Stimulated activated CD8-positive, alpha-beta memory T cell treated with anti-CD3 and anti-CD28 coated beads, Interleukin-15, amount 100 ng/mL, for 24 hours (primary cell): Measurements from ENCODE around the gene SLC25A14.
"Not testable (repeated sequence)": the region's sequence is repeated elsewhere in the genome, so short reads cannot be mapped to it uniquely, and the experiment has no call there.

ENCODE experiments used
- DNase-seq: peaks from one replicate; pipeline ENCODE4 v3.0.0-alpha.2; 2020; ENCODE audit warnings: low read depth

SLC25A14 gene, protein sequence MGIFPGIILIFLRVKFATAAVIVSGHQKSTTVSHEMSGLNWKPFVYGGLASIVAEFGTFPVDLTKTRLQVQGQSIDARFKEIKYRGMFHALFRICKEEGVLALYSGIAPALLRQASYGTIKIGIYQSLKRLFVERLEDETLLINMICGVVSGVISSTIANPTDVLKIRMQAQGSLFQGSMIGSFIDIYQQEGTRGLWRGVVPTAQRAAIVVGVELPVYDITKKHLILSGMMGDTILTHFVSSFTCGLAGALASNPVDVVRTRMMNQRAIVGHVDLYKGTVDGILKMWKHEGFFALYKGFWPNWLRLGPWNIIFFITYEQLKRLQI

DNA sequence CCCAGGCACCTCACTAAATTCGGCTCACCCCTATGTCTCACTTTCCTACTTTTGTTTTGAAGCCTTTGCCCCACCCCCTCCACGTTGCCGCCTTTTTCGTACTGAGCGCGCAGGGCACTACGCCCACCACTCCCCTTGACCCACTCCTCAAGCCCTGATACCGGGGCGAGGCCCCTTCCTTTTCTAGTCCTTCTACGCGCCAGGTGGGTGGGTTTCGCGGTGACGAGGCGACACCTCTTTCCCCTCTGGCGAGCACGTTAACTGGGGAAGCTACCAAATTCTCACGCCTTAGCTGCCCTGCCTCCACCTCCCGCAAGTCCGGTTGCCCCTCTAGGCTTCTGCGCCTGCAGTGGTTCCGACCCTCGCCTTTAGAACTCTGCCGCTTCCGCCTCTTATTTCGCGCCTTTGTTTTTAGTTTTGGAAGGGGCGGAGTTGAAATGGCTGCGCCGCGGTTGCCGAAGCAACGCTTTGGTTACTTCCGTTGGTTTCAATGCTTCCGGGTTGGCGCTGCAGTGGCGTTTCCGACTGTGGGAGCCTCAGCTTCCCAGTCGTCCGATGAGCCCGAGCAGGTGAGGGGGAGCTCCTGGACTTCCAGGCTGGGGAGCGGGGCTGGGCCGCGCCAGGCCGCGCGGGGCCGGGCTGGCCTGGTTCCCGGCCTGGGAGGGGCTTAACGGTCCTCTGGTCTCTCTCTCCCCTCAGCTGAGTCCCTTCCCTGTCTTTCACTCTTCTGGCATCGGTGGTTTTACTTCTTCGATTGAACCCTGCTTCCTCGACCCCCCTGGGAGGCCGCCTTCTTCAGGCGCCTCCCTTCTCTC, at the start of gene SLC25A14:
SLC25A14 (plus strand) TSS at position 512 of the 815 bp plus-strand sequence. CDS start 360 bp downstream, outside the sequence.
- DNase-seq, result peak; percentile 25

DNA sequence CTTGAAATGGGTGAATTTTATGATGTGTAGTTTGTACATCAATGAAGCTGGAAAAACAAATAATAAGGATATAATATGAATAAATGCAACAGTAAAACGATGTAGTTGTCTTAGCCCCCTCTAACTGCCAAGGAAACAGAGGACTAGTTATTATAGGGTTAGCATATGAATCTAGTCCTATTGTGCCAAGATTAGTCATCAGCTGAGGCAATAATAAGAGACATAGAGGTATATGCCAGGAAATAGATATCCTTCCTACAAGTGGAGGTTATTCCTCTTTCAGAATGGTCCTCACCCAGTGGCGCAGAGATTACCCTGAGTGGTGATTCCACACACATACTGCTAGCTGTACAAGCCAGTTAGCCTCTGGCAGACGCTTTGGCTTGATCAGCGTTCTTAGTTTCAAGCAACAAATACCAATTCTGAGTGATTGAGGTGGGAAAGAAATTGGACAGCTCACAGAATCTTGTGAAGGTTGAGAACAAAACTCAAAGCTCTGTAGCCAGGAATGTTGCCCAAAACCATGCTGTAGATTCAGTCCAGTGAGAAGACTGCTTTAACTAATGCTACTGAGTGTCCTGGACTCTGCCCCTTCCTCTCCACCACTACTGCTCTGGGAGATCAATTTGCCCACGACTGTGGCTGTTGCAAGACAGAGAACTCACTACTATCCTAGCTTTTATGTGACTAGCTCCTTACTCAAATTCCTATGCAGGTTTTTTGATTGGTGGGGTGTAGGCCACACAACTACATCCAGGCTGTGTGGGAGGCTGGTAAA, 44.0 kb upstream of the SLC25A14 start:
- DNase-seq, result no peak

DNA sequence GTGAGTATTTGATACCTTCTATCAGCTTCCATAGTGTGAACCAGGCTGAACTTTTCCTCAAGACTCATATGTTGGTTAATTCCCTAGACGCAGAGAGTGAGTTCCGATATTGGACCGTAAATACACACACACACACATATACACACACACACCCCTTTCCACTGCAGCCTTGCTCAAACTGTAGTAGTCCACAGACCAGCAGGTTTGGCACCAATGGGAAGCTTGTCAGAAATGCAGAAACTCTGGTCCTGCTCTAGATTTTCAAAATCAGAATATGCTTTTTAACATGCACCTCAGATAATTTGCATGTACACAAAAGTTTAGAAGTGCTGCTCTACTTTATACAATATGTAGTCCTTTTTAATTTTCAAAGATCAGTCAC, 43.4 kb upstream of the SLC25A14 start:
- DNase-seq, result no peak

DNA sequence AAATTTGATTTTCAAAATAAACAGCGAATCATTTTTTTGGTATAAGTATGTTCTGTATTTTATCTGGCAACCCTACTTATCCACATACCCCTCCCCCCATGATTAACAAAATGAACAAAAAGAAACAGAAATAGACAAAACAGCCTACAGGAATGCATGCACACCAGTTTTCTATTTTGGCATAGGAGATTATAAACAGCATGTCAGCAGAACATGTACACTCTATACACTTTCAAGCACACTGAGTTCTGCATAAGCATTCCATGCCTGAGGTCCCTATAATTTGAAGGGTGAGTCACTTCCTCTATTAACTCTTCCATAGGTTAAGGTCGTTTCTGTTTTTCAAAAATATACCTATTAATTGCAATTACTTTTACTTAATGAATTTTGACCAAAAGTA, 43.0 kb upstream of the SLC25A14 start:
- no peak for DNase-seq

DNA sequence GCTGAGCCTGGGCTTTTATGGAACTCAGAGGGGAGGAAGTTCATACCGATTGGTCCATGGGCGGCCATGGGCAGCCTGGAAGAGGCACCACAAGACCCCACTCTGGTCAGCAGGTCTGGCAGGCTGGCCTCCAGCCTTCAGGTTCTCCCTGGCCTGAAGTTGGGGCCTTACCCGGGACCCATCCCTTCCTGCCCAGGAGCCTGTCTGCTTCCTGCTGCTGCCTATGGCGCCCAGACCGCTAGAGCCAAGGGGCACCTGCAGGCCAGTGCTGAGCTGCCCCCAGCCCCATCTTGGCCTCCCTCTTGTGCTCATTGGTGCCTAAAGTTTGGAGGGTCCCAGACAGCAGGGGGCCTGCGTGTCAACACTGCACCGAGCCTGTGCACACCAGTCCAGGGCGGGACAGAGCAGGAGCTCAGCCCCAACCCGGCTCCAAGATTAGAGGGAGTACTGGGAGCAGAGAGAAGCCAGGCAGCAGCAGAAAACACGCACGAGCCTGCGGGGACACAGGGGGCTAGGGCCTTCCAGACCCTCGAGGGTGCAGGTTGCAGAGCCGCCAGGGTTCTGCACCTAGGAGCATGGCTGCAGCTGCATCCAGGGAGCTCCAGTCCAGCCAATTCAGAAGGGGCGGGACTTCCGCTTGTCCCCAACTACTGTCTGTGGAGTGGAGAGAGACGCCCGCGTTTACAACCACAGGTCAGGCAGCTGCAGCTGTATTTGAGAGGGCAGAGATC, 40.3 kb upstream of the SLC25A14 start:
- DNase-seq, result no peak

DNA sequence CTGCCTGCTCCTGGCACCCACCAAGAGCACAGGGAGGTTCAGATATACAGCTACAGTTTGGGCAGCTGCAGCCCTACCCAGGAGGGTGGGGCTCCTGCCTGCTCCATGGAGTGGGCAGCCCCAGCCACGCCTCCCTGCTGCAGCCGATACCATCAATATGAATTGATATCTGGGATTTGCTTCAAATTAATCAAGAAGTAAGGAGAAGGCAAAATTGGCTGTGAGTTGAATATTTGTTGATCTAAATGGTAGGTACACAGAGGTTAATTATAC, 39.8 kb upstream of the SLC25A14 start:
- no peak for DNase-seq

DNA sequence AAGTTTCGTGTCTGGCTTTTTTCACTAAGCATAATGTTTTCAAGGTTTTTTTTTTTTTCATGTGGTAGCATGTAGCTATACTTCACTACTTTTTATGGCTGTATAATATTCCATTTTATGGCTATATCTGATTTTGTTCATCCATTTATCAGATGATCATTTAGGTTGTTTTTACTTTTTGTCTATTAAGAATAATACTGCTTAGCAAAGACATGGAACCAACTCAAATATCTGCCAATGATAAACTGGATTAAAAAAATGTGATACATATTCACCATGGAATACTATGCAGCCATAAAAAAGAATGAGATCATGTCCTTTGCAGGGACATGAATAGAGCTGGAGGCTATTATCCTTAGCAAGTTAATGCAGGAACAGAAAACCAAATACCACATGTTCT, 38.3 kb upstream of the SLC25A14 start:
- DNase-seq, result no peak

DNA sequence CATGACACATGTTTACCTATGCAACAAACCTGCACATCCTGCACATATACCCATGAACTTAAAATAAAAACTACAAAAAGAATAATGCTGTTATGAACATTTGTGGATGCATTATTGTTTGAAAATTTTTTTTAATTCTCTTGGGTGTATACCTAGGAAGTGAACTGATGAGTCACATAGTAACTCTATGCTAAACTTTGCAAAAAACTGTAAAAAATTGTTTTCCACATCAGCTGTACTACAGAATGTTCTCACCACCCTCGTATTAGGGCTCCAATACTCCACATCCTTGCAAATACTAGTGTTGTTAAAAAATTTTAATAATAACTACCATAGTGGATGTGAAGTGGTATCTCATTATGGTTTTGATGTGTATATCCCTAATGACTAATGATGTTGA, 37.7 kb upstream of the SLC25A14 start:
- no peak for DNase-seq

DNA sequence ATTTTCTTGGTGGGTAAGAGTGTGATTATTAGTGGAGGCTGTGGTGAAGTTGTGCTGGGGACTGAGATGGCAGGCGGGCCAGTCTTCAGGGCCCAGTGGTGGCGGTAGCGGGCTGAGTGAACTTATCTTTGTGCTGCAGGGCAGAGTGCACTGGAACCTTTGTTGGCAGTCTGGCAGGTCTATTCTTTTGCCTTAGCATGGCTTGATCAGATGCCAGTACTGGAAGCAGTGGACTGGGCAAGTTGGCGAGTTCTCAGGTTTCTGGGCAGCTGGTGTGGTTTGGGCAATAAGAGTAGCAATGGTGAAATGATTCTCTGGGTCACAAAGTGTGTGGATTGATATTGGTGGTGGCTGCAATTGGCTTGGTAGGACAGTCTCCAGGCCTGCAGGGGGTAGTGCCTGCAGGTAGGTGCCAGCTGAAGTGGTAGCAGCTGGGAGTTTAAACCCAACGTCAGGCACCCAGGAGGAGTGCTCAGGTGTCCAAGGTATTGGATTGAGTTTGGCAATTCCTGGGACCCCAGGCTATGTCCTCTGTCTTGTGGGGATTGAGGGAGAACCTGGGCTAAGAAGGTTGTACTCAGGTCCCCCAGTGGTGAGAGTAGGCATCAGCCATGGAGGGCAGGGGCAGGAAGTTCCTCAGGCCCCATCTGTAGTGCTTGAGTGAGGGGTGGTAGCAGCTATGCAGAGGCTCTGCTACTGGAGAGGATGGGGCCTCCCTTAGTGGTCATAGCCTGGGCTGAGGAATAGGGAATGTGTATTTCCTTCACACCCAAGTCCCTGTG, 34.9 kb upstream of the SLC25A14 start:
- no peak for DNase-seq

DNA sequence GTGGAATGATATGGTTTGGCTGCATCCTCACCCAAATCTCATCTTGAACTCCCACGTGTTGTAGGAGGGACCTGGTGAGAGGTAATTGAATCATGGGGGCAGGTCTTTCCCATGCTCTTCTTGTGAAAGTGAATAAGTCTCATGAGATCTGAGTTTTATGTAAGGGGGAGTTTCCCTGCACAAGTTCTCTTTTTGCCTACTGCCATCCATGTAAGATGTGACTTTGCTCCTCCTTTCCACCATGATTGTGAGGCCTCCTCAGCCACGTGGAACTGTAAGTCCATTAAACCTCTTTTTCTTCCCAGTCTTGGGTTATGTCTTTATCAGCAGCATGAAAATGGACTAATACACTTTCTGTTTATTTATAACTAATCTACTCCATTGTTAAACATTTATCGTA, 19.8 kb upstream of the SLC25A14 start:
- not testable (repeated sequence) for DNase-seq

DNA sequence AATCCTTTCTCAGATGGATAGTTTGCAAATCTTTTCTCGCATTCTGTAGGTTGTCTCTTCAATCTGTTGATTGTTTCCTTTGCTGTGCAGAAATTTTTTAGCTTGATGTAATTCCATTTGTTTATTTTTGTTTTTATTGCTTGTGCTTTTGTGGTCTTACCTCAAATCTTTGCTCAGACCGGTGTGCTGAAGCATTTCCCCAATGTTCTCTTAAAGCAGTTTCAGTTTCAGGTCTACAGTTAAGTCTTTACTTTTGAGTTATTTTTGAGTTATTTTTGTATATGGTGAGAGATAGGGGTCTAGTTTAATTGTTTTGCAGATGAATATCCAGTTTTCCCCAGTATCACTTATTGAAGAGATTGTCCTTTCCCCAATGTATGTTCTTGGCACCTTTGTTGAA, 18.2 kb upstream of the SLC25A14 start:
- no peak for DNase-seq

DNA sequence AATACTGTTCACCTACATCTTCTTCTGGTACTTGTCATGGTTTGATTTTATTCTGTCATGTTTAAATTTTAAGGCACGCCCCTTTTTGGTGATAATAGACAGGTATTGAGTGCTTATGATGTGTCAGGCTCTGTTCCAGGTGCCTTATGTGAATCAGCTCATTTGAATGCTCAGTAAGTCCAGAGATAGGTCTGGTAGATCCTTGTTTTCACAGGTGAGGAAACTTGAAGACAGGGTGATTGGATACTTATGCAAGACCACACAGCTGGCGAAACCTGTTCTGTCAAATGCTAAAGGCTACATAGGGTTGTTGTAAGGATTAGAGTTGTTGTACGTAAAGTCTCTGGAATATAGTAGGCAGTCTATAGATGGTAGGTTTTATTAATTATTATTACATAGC, 9.6 kb upstream of the SLC25A14 start:
- DNase-seq, result no peak

DNA sequence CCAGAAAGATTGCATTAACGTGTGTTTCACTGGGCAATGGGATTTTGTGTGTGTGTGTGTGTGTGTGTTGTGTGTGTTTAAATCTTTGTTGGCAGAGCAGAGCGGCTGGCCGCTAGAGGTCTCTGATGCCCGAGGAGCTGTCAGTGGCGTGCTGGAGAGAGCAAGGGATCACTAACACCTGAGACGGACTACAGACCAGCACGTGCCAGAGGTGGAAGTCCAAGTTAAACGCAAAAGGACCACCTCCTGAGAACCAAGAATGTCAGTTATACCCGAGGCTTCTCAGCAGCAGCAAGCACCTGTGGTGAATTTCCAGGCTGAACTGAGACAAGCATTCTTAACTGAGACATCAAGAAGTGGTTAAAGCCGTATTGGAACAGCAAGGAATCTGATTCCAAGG, 9.0 kb upstream of the SLC25A14 start:
- DNase-seq, result peak; percentile 1

DNA sequence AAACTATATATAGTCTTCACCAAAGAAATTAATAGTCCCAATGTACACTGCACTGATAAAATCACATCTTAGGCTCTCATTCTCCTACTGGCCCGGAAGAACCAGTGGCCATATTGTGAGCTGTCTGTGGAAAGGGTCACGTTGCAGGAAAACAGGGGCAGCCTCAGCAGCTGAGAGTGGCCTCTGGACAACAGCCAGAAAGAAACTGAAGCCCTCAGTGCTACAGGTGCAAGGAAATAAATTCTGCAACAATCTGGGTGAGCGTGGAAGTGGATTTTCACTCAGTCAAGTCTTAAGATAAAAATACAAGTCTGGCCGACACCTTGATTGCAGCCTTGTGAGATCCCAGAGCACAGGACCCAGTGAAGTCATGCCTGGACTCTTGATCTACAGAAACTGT, 3.2 kb upstream of the SLC25A14 start:
- no peak for DNase-seq

DNA sequence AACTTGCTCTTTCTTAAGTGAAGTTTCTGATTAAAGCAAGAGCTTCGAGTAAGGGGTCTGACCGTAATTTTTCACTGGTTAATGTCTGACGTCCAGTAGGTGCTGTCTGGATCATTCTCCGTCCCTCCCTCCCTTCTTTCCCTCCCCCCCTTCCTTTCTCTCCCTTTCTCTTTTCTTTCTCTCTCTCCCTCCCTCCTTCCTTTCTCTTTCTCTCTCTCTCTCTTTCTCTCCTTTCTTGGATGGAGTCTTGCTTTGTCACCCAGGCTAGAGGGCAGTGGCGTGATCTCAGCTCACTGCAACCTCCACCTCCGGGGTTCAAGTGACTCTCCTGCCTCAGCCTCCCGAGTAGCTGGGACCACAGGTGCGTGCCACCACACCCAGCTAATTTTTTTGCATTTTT, 850 bp upstream of the SLC25A14 start:
- not testable (repeated sequence) for DNase-seq

DNA sequence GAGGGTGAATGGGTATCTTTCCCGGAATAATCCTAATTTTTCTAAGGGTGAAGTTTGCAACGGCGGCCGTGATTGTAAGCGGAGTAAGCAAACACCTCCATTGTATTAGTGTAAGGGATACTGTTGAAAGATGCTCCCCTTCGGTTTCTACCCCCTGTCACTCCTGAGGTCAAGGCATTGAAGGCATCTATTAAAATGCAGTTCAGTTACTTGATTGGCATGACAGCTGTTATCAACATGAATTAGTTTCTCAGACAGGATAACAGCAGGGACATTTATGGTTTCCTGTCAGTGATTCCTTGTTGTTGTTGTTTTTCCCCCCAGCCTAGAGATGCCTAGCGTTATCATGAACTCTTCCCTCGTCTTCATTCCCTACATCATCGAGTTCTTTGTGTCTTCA, 552 bp downstream of the SLC25A14 start:
- no peak for DNase-seq

DNA sequence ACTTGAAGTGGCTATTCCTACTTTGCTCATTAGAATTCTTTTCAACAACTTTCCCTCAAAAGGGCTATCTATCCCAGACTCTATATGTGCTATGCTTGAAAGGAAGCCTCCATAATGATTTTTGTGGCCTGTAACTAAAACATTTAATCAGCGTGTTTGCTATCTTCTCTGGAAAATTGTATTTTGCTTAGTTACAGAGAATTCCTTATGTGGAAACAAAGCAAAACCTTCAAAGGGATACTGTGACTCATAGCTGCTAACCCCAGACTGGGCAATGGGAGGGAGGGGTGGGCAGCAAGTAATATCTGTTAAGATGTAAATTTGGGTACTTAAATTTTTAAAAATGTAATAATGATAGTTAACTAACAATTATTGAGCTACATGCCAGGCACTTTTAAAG, 3.7 kb downstream of the SLC25A14 start:
- DNase-seq, result no peak

DNA sequence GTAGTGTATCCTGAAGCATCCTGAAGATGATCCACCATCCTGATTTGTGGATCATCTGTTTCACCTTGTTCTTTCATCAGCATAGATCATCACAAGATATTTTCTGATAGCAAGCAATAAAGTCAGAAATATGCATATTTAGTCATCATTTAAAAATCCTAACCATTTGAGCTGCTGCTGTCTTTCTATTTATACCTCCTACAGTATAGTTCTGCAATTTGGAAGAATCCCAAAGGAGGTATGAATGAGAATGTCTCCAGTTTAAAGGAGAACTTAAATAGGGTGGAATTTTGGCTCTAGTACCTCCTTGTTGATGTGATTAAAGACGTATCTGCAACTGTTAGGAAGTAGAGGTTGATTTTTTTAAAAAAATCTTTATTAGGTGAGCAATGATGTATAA, 7.6 kb downstream of the SLC25A14 start:
- DNase-seq, result no peak

DNA sequence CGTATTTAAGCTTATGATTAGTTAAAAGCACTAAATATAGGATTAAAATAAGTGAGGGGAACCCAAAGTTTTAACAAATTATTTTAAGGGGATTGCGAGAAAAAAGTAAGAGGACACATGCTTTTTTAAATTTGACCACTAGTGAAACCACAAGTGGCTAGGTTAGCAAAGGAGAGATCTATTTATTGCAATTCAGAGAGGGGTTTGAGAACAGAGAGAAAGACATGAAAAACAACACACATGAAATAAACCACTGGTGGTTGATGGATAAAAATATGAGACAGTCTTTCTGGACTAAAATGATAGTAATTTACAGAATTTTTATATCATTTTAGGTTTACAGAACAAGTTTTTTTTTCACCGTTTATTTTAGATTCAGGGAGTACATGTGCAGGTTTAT, 11.8 kb downstream of the SLC25A14 start:
- no peak for DNase-seq

DNA sequence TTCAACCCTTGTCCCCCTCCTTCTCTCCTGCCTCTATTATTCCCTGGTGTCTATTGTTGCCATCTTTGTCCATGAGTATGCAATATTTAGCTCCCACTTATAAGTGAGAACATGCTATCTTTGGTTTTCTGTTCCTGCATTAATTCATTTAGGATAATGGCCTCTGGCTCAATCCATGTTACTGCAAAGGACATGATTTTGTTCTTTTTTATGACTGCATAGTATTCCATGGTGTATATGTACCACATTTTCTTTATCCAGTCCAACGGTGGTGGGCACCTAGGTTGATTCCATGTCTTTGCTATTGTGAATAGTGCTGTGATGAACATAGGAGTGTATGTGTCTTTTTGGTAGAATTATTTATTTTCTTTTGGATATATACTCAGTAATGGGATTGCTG, 12.3 kb downstream of the SLC25A14 start:
- not testable (repeated sequence) for DNase-seq

DNA sequence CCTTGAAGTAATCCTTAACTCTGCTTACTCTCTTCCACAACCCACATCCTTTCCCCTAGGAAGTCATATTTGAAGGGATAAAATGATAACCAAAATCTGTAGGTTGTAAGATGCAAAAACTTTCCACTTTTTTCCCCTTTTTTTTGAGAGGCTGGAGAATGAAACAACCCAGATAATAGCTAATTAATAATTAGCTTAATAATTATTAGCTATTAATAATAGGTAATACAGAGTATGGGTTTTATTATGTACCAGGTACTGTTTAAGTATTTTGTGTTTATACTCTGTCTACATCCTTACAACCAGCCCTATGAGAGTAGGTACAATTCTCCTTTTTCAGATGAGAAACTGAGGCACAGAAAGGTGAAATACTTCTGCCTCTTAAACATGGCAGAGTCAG, 36.4 kb downstream of the SLC25A14 start:
- DNase-seq, result no peak
